HEK293T (cell line): Measurements from ENCODE around the gene PRRT2.

Source experiments
- BHLHE40 ChIP-seq: fragments of 450-650 bp; IDR thresholded peaks from 2 replicates; pipeline ENCODE4 v1.6.1; 2016; ENCODE audit warnings: mild to moderate bottlenecking, moderate library complexity, borderline replicate concordance
- CTBP1 ChIP-seq: fragments of 450-650 bp; IDR thresholded peaks from 2 replicates; pipeline ENCODE4 v1.6.1; 2016; ENCODE audit warnings: borderline replicate concordance
- ELF4 ChIP-seq: fragments of 450-650 bp; IDR thresholded peaks from 2 replicates; pipeline ENCODE4 v1.6.1; 2017; ENCODE audit warnings: antibody characterized with exemption
- FOXA1 ChIP-seq: fragments of 450-650 bp; IDR thresholded peaks from 2 replicates; pipeline ENCODE4 v1.6.1; 2016; ENCODE audit warnings: mild to moderate bottlenecking
- FOXM1 ChIP-seq: fragments of 450-650 bp; IDR thresholded peaks from 2 replicates; pipeline ENCODE4 v1.6.1; 2017; ENCODE audit warnings: mild to moderate bottlenecking, borderline replicate concordance
- L3MBTL2 ChIP-seq: fragments of 450-650 bp; conservative IDR thresholded peaks from 2 replicates; pipeline ENCODE4 v1.6.1; 2016; ENCODE audit warnings: mild to moderate bottlenecking
- SP1 ChIP-seq: fragments of 450-650 bp; IDR thresholded peaks from 2 replicates; pipeline ENCODE4 v1.6.1; 2017
- ZNF384 ChIP-seq: fragments of 450-650 bp; IDR thresholded peaks from 2 replicates; pipeline ENCODE4 v1.6.1; 2016

- TF ChIP-seq L3MBTL2 (peak; percentile 69), ELF4 (no peak), BHLHE40 (no peak), SP1 (no peak), CTBP1 (no peak), FOXM1 (no peak), FOXA1 (no peak), ZNF384 (no peak)
These were observed 51.6 kb downstream of the PRRT2 start for GRCh38 chr16:29863669-29863984.
